K562 (cell line): ENCODE measurements around the gene SLC35G2. TPM values are rescaled to one million over a fixed set of nuclear protein-coding genes. Genes with fewer than 3 reads are reported as not detected.
A peak's percentile ranks its signal among the peaks of the same experiment; 100 is the strongest.

Source experiments
- ATAC-seq: fragments of 200-7000 bp; cut with Tn5 transposase; 3 replicates; pipeline ENCODE4 v1.9.1; 2020; ENCODE audit warnings: moderate library complexity
- BruUV-seq: library from RNA; stranded (reverse); fragments of 400-500 nt; replicated peaks from 2 replicates; lab custom pipeline; 2021; lab: Mats Ljungman, UMichigan
- CTCF ChIA-PET: fragments of 300-600 bp; formaldehyde crosslinking; extraction: SDS; loops from one replicate; lab custom pipeline; 2021; ENCODE audit warnings: low intra/inter-chr PET ratio; lab: Yijun Ruan, JAX
- POLR2A ChIA-PET: fragments of 300-600, 350-650 bp; sonication (Branson Sonifier 250); formaldehyde crosslinking; extraction: SDS; loops from one replicate; lab custom pipeline; 2021; ENCODE audit warnings: antibody characterized with exemption, inconsistent platforms; lab: Yijun Ruan, JAX
- DNase-seq, 4 experiments: peaks; one replicate each; pipeline versions ENCODE4 v3.0.0 to v3.0.0-alpha.2; 2011 to 2018; ENCODE audit warnings: low spot score in 3 of 4, mixed read lengths in 3 of 4; ENCODE audit errors: extremely low read depth in 1 of 4
- FAIRE-seq: peaks from 2 replicates; lab custom pipeline; 2011; peaks lifted over from hg19 to GRCh38; lab: Jason Lieb, UNC
- H2AFZ ChIP-seq: 2 replicates; pipeline ENCODE4 v1.6.0; 2011; ENCODE audit warnings: low read depth, low read length, control low read depth, inconsistent platforms
- H3K27ac ChIP-seq: fragments of 200-600 bp; 3 replicates; pipeline ENCODE4 v1.8.0; 2011; ENCODE audit warnings: low read depth, mild to moderate bottlenecking, control low read depth, inconsistent platforms, low read length, moderate library complexity, mixed read lengths; ENCODE audit errors: extremely low read depth
- H3K27me3 ChIP-seq, 2 experiments: fragments of 300-600 bp in 1 of 2; 2 replicates in 1 of 2; 3 replicates in 1 of 2; pipeline versions ENCODE4 v1.6.0 to v1.8.0; 2011; ENCODE audit warnings: inconsistent platforms in 2 of 2, low read length in 2 of 2, mild to moderate bottlenecking in 1 of 2, mixed read lengths in 1 of 2, moderate library complexity in 1 of 2; ENCODE audit not compliant: control insufficient read depth in 2 of 2, insufficient read depth in 2 of 2
- H3K36me3 ChIP-seq: fragments of 300-600 bp; 3 replicates; pipeline ENCODE4 v1.8.0; 2011; ENCODE audit warnings: mild to moderate bottlenecking, low read length, inconsistent platforms; ENCODE audit not compliant: control insufficient read depth, insufficient read depth
- H3K4me1 ChIP-seq, 2 experiments: fragments of 200-600 bp in 1 of 2; replicated peaks in 1 of 2; 2 replicates in 1 of 2; 3 replicates in 1 of 2; pipeline versions ENCODE4 v1.5.1 to v1.8.0; 2011; ENCODE audit warnings: inconsistent platforms in 2 of 2, low read length in 2 of 2, mild to moderate bottlenecking in 1 of 2, mixed read lengths in 1 of 2, moderate library complexity in 1 of 2; ENCODE audit not compliant: control insufficient read depth in 2 of 2, insufficient read depth in 2 of 2
- H3K4me2 ChIP-seq: 2 replicates; pipeline ENCODE4 v1.6.1; 2011; ENCODE audit warnings: low read length, control low read depth, inconsistent platforms, mixed read lengths; ENCODE audit not compliant: insufficient read depth
- H3K4me3 ChIP-seq: fragments of 200-600 bp; sonication (generic), shearing (Covaris generic); 2 replicates; pipeline ENCODE4 v1.5.1; 2016; ENCODE audit warnings: control low read depth, inconsistent platforms
- H3K79me2 ChIP-seq: fragments of 200-600 bp; 3 replicates; pipeline ENCODE4 v1.8.0; 2011; ENCODE audit warnings: low read length, inconsistent platforms; ENCODE audit not compliant: control insufficient read depth, insufficient read depth
- H3K9ac ChIP-seq, 2 experiments: 2 replicates each; pipeline versions ENCODE4 v1.6.0 to v1.6.1; 2011; ENCODE audit warnings: low read depth in 2 of 2, low read length in 2 of 2, control low read depth in 1 of 2, inconsistent platforms in 1 of 2, mild to moderate bottlenecking in 1 of 2, mixed read lengths in 1 of 2; ENCODE audit not compliant: insufficient read depth in 1 of 2
- H3K9me1 ChIP-seq: one replicate; pipeline ENCODE4 v1.6.0; 2011; ENCODE audit warnings: inconsistent platforms, mild to moderate bottlenecking, low read length, moderate library complexity; ENCODE audit not compliant: control insufficient read depth, insufficient read depth
- H3K9me3 ChIP-seq: replicated peaks from 2 replicates; pipeline ENCODE4 v1.5.1; 2011; ENCODE audit warnings: low read depth, low read length, inconsistent platforms; ENCODE audit not compliant: control insufficient read depth, insufficient read depth
- H4K20me1 ChIP-seq: replicated peaks from 2 replicates; pipeline ENCODE4 v1.6.1; 2011; ENCODE audit warnings: low read length, inconsistent platforms, mixed read lengths; ENCODE audit not compliant: control insufficient read depth, insufficient read depth
- RBM25 ChIP-seq: fragments of 200-400 bp; formaldehyde crosslinking; IDR thresholded peaks from 2 replicates; pipeline ENCODE4 v1.6.1; 2018; ENCODE audit warnings: low read length, low read depth, moderate library complexity; ENCODE audit not compliant: severe bottlenecking
- ZNF609 ChIP-seq: sonication (generic); formaldehyde crosslinking; IDR thresholded peaks from 2 replicates; pipeline ENCODE4 v1.8.1; 2023; ENCODE audit warnings: missing genetic modification reagents, mild to moderate bottlenecking, borderline replicate concordance
- in situ Hi-C: fragments of 300-500 bp; cut with MboI; formaldehyde crosslinking; loops from 4 replicates; pipeline ENCODE4 v1.15.0; 2018; ENCODE audit warnings: inconsistent platforms, mixed read lengths
- intact Hi-C: fragments of 100-400 bp; cut with micrococcal nuclease; formaldehyde crosslinking; loops from 2 replicates; pipeline ENCODE4 v1.14.2; 2022
- polyA plus RNA-seq, 8 experiments: library from polyadenylated mRNA; depleted of rRNA in 4 of 8; stranded (reverse) in 5 of 8; unstranded in 3 of 8; fragments of >200 nt; fragmentation: Nextera tagmentation in 2 of 8; fragmentation: Illumina TruSeq in 1 of 8; extraction: Ambion mirVana in 2 of 8; extraction: Trizol in 1 of 8; gene quantifications; 2 replicates each; pipeline versions ENCODE4 v1.2.1 to v1.2.3, GENCODE V29; 2011 to 2014; ENCODE audit warnings: inconsistent platforms in 1 of 8, missing spikeins in 1 of 8
- total RNA-seq, 7 experiments: library from RNA; depleted of rRNA in 6 of 7; stranded (reverse); fragments of >200 nt in 6 of 7; fragmentation: Illumina TruSeq in 2 of 7; extraction: Trizol in 2 of 7; gene quantifications; 2 replicates each; pipeline versions ENCODE4 v1.2.1 to v1.2.3, GENCODE V29; 2011 to 2021; ENCODE audit warnings: low replicate concordance in 1 of 7

SLC35G2 gene
- total and polyA plus RNA-seq, 9 of the 15 experiments (the other 6 are each of a cell fraction or from before 2014, with no cell fraction given) = 2.6 to 5.9 (median 3.2) TPM

- FAIRE-seq (no peak), ATAC-seq (no peak), DNase-seq (no peak)
- Histone ChIP-seq H3K4me1 (no peaks in the 10 kb centered on the region), H2AFZ (no peak overlapping the region), H3K27me3 (no peaks in the 10 kb centered on the region), H3K36me3 (no peaks in the 10 kb centered on the region), H3K27ac (no peak overlapping the region), H4K20me1 (no peaks in the 10 kb centered on the region), H3K79me2 (no peaks in the 10 kb centered on the region), H3K9ac (no peak overlapping the region), H3K9me3 (no peaks in the 10 kb centered on the region), H3K4me3 (no peak overlapping the region), H3K9me1 (no peaks in the 10 kb centered on the region), H3K4me2 (no peak overlapping the region)
- ChIA-PET POLR2A (no interaction called here), CTCF (no interaction called here)
- TF ChIP-seq RBM25 = peak; percentile 6
- TF ChIP-seq ZNF609 (CRISPR knock-in tag) = no peak
- in situ Hi-C loops = no loop called here
- intact Hi-C loops = no loop called here
- BruUV-seq = no TSS peak
These were observed 14.1 kb upstream of the SLC35G2 start for GRCh38 chr3:136804813-136805212.
